HEK293T (cell line): ENCODE measurements around the gene KRTAP12-2.

Experiments
- ARNT ChIP-seq: fragments of 450-650 bp; IDR thresholded peaks from 2 replicates; pipeline ENCODE4 v1.6.1; 2017; ENCODE audit warnings: mild to moderate bottlenecking
- BHLHE40 ChIP-seq: fragments of 450-650 bp; IDR thresholded peaks from 2 replicates; pipeline ENCODE4 v1.6.1; 2016; ENCODE audit warnings: mild to moderate bottlenecking, moderate library complexity, borderline replicate concordance
- CTBP1 ChIP-seq: fragments of 450-650 bp; IDR thresholded peaks from 2 replicates; pipeline ENCODE4 v1.6.1; 2016; ENCODE audit warnings: borderline replicate concordance
- ELF4 ChIP-seq: fragments of 450-650 bp; IDR thresholded peaks from 2 replicates; pipeline ENCODE4 v1.6.1; 2017; ENCODE audit warnings: antibody characterized with exemption
- FOXA1 ChIP-seq: fragments of 450-650 bp; IDR thresholded peaks from 2 replicates; pipeline ENCODE4 v1.6.1; 2016; ENCODE audit warnings: mild to moderate bottlenecking
- FOXM1 ChIP-seq: fragments of 450-650 bp; IDR thresholded peaks from 2 replicates; pipeline ENCODE4 v1.6.1; 2017; ENCODE audit warnings: mild to moderate bottlenecking, borderline replicate concordance
- HDGF ChIP-seq: fragments of 450-650 bp; IDR thresholded peaks from 2 replicates; pipeline ENCODE4 v1.6.1; 2017; ENCODE audit warnings: antibody characterized with exemption, borderline replicate concordance
- LEF1 ChIP-seq: fragments of 450-650 bp; IDR thresholded peaks from 2 replicates; pipeline ENCODE4 v1.6.1; 2017; ENCODE audit warnings: mild to moderate bottlenecking, borderline replicate concordance
- NFRKB ChIP-seq: fragments of 450-650 bp; IDR thresholded peaks from 2 replicates; pipeline ENCODE4 v1.6.1; 2016; ENCODE audit warnings: mild to moderate bottlenecking, moderate library complexity
- PKNOX1 ChIP-seq: fragments of 450-650 bp; IDR thresholded peaks from 2 replicates; pipeline ENCODE4 v1.6.1; 2016
- SP1 ChIP-seq: fragments of 450-650 bp; IDR thresholded peaks from 2 replicates; pipeline ENCODE4 v1.6.1; 2017
- SUZ12 ChIP-seq: fragments of 450-650 bp; IDR thresholded peaks from 2 replicates; pipeline ENCODE4 v1.6.1; 2016; ENCODE audit warnings: mild to moderate bottlenecking
- TARDBP ChIP-seq: fragments of 450-650 bp; IDR thresholded peaks from 2 replicates; pipeline ENCODE4 v1.6.1; 2016
- ZNF384 ChIP-seq: fragments of 450-650 bp; IDR thresholded peaks from 2 replicates; pipeline ENCODE4 v1.6.1; 2016

GRCh38 chr21:44699502-44700001 is 32.8 kb upstream of the KRTAP12-2 start:
- TF ChIP-seq FOXA1 (no peak), CTBP1 (no peak), FOXM1 (no peak), HDGF (no peak), LEF1 (no peak), BHLHE40 (no peak), PKNOX1 (no peak), NFRKB (no peak), SP1 (no peak), ZNF384 (no peak), SUZ12 (no peak), TARDBP (no peak), ELF4 (no peak), ARNT (no peak)
